Measurements from ENCODE around the gene INTS1.

GRCh38 chr7:1502845-1503244 is 1.3 kb downstream of the INTS1 start:
- TF ChIP-seq CTCF (IDR thresholded peaks at IDR 0.05; ENCODE audit: low read length): no peak
- no peak for TF ChIP-seq EZH2 (IDR thresholded peaks at IDR 0.05; ENCODE audit: borderline replicate concordance, low read length)

All from OCI-LY1 (cell line).